ENCODE measurements around the gene UBXN1.
"Not testable (repeated sequence)": the region's sequence is repeated elsewhere in the genome, so short reads cannot be mapped to it uniquely, and the experiment has no call there.

The UBXN1 gene

DNA sequence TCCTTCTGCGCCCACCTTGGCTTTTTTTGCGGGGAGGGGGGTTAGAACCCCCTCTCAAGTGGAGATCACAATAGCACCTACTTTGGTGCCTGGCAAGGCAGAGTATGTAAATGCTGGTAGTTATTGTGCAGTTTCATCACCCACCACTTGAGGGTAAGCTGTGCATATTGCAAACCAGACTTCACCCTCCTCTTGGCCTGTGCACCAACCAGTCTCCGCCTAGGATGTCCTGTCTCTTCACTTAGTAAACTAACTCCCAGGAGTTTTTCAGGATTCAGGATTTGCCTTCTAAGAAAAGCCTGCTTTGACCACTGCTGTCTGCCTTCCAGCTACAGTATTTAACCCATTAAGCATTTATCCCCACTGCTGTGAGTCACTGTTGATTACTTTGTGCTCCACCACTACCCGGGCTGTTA, 2.0 kb upstream of the UBXN1 start:
- TF ChIP-seq ZFX (IDR thresholded peaks at IDR 0.05; ENCODE audit: borderline replicate concordance): no peak
- TF ChIP-seq, protein P1, sequence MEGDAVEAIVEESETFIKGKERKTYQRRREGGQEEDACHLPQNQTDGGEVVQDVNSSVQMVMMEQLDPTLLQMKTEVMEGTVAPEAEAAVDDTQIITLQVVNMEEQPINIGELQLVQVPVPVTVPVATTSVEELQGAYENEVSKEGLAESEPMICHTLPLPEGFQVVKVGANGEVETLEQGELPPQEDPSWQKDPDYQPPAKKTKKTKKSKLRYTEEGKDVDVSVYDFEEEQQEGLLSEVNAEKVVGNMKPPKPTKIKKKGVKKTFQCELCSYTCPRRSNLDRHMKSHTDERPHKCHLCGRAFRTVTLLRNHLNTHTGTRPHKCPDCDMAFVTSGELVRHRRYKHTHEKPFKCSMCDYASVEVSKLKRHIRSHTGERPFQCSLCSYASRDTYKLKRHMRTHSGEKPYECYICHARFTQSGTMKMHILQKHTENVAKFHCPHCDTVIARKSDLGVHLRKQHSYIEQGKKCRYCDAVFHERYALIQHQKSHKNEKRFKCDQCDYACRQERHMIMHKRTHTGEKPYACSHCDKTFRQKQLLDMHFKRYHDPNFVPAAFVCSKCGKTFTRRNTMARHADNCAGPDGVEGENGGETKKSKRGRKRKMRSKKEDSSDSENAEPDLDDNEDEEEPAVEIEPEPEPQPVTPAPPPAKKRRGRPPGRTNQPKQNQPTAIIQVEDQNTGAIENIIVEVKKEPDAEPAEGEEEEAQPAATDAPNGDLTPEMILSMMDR (IDR thresholded peaks at IDR 0.05): peak; percentile 57
- H3K27ac ChIP-seq: peak overlapping the region; percentile 32; the same call in 1 of the 2 replicates

DNA sequence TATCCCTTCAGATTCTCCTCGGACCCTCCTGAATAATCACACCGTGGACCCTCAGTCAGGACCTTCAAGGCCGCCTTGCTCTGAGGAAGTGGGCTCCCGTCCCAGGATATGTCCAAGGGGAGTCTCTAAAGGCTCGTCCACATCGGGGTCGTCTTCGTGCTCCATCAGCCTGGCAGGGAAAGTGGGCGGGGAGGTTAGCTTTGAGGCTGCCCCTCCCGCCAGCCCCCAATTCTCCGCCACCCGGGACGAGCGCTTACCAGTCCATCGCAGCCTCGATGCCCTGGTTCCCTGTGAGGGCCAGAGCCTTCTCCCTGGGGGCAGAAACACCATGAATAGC, 472 bp downstream of the UBXN1 start:
- H3K27ac ChIP-seq: peak overlapping the region; percentile 77
- TF ChIP-seq, protein P1 (IDR thresholded peaks at IDR 0.05): no peak
- no peak for TF ChIP-seq ZFX (IDR thresholded peaks at IDR 0.05; ENCODE audit: borderline replicate concordance)

DNA sequence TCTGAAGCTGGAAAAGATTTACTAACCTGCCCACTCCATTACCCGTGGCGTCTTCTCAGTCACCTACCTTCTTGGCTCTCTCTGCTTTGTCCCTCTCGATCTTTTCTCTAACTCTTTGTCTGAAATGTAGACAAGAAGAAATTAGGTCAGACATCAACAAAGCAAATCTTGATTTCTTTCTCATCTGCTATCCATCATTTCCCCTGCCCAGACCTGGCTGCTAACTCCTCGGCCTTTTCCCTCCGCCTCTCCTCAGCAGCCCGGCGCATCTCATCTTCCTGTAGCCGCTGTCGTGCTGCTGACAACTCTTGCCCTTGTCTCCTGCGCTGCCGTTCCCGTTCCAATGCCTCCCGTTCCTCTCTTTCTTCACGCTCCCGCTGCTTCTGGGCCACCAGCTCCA, 1.2 kb downstream of the UBXN1 start:
- TF ChIP-seq, protein P1 (IDR thresholded peaks at IDR 0.05): no peak
- no peak for TF ChIP-seq ZFX (IDR thresholded peaks at IDR 0.05; ENCODE audit: borderline replicate concordance)
- peak overlapping the region; percentile 77 for H3K27ac ChIP-seq

DNA sequence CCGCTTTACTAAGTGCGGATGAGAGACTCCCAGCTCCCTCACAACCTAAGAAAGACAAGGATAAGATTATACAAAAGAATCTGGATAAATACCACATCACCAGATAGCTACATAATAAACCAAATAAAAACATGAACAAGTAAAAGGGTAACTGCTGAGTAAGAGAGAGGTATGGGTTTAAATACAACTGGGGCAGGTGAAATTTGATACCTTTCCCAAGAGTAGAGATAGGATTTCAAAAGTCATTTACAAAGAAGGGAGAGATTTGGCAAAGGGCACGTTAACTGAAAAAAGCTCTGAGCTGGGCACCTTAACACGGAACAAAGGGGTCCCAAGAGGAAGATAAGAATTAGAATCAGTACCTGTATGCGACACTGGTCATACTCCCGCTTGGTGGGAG, 1.7 kb downstream of the UBXN1 start:
- peak overlapping the region; percentile 77 for H3K27ac ChIP-seq
- TF ChIP-seq, protein P1 (IDR thresholded peaks at IDR 0.05): no peak
- TF ChIP-seq ZFX (IDR thresholded peaks at IDR 0.05; ENCODE audit: borderline replicate concordance): no peak

DNA sequence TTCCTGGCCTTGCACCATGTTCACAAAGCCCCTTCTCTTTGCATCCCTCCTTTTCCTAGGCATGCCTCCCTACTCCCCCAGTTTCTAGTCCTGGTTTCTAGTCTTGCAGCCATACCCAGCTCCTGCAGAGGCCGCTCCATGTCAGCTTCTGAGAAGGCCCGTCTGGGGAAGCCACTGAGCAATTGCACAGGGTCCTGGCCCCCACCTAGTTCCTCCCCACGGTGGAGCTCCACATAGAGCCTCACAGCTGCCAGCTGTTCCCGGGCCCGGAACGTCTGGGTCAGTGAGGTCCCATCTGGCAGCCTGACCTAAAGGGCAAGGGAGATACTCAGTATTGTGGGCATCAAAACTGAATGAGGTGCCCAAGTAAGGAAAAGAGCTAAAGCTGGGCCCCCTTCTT, 2.2 kb downstream of the UBXN1 start:
- H3K27ac ChIP-seq: peak overlapping the region; percentile 77
- TF ChIP-seq ZFX (IDR thresholded peaks at IDR 0.05; ENCODE audit: borderline replicate concordance): no peak
- TF ChIP-seq, protein P1 (IDR thresholded peaks at IDR 0.05): no peak

DNA sequence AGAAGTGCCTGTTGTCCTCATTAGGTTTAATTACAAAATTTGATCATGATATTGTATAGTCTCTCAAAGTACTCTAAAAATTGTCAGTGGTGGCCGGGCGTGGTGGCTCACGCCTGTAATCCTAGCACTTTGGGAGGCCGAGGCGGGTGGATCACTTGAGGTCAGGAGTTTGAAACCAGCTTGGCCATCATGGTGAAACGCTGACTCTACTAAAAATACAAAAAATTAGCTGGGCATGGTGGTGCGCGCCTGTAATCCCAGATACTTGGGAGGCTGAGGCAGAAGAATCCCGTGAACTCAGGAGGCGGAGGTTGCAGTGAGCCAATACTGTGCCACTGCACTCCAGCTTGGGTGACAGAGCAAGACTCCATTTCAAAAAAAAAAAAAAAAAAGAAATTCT, 3.5 kb downstream of the UBXN1 start:
- not testable (repeated sequence) for H3K27ac ChIP-seq

DNA sequence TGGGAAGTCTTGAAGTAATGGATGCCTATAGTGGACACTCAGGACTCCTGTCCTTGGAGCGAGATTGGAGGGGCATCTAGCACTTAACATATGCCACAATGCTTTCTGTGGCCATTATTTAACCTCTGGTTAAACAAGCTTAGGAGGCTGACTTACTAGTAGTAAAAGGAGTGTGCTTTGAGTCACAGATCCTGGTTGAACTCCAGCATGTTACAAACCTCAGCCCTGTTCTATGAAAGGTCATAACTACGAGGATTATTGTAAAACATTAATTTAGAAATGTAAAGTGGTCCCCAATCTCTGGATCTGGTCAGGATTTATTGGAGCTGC, 5.7 kb downstream of the UBXN1 start:
- no peak for TF ChIP-seq ZFX (IDR thresholded peaks at IDR 0.05; ENCODE audit: borderline replicate concordance)
- TF ChIP-seq, protein P1 (IDR thresholded peaks at IDR 0.05): no peak
- peak overlapping the region; percentile 95 for H3K27ac ChIP-seq

DNA sequence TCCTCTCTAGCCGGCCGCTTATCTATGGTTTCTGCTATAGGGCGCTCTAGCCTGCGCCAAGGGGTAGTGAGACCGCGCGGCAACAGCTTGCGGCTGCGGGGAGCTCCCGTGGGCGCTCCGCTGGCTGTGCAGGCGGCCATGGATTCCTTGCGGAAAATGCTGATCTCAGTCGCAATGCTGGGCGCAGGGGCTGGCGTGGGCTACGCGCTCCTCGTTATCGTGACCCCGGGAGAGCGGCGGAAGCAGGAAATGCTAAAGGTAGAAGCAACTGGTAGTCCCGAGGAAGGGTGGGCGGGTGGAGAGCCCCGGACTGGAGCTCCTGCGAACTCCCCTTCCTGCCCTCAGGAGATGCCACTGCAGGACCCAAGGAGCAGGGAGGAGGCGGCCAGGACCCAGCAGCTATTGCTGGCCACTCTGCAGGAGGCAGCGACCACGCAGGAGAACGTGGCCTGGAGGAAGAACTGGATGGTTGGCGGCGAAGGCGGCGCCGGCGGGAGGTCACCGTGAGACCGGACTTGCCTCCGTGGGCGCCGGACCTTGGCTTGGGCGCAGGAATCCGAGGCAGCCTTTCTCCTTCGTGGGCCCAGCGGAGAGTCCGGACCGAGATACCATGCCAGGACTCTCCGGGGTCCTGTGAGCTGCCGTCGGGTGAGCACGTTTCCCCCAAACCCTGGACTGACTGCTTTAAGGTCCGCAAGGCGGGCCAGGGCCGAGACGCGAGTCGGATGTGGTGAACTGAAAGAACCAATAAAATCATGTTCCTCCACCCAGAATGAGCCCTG, 7.1 kb downstream of the UBXN1 start, which contains the start of the genes LBHD1 and UQCC3:
TSS of gene LBHD1 (minus strand) at position 660 of the 782 bp plus-strand sequence. CDS start 2,236 bp downstream, outside the sequence.
TSS of gene UQCC3 (plus strand) at position 66 of the 782 bp plus-strand sequence. CDS start at position 139, 73 bp downstream.
- TF ChIP-seq ZFX (IDR thresholded peaks at IDR 0.05; ENCODE audit: borderline replicate concordance): no peak
- TF ChIP-seq, protein P1 (IDR thresholded peaks at IDR 0.05): no peak
- peak within 1 kb of the TSS; percentile 95 for H3K27ac ChIP-seq
